Activated CD4-positive, alpha-beta T cell treated with anti-CD3 and anti-CD28 coated beads, Interleukin-2, amount 50 U/mL, for 1 hour (primary cell): ENCODE data around the gene PQBP1.
"Not testable (repeated sequence)": the region's sequence is repeated elsewhere in the genome, so short reads cannot be mapped to it uniquely, and the experiment has no call there.

ENCODE experiments used
- DNase-seq: peaks from one replicate; pipeline ENCODE4 v3.0.0-alpha.2; 2020

Gene PQBP1

GRCh38 chrX:48897625-48898306, at the start of gene PQBP1, which contains the start of gene TIMM17B:
PQBP1 (plus strand) TSS chrX:48897930; CDS start chrX:48898510, 580 bp downstream.
TIMM17B (minus strand) TSS chrX:48897768; CDS start chrX:48897749, 19 bp downstream.
- DNase-seq: peak; percentile 82

- no peak for DNase-seq
These were observed 48.9 kb upstream of the PQBP1 start for GRCh38 chrX:48848847-48849246.

- no peak for DNase-seq
These were observed 44.9 kb upstream of the PQBP1 start for GRCh38 chrX:48852857-48853256.

GRCh38 chrX:48853494-48853893, 44.2 kb upstream of the PQBP1 start:
- not testable (repeated sequence) for DNase-seq

- DNase-seq: not testable (repeated sequence)
These were observed 43.5 kb upstream of the PQBP1 start for GRCh38 chrX:48854121-48854804.

- DNase-seq: no peak
These were observed 42.8 kb upstream of the PQBP1 start for GRCh38 chrX:48854898-48855297.

GRCh38 chrX:48864210-48864609, 33.5 kb upstream of the PQBP1 start:
- DNase-seq: no peak

GRCh38 chrX:48872017-48872416, 25.7 kb upstream of the PQBP1 start:
- not testable (repeated sequence) for DNase-seq

- not testable (repeated sequence) for DNase-seq
These were observed 20.8 kb upstream of the PQBP1 start for GRCh38 chrX:48876944-48877343.

- DNase-seq: no peak
These were observed 14.0 kb upstream of the PQBP1 start for GRCh38 chrX:48883729-48884128.

- not testable (repeated sequence) for DNase-seq
These were observed 11.1 kb upstream of the PQBP1 start for GRCh38 chrX:48886586-48886985.

GRCh38 chrX:48890296-48890925, 7.3 kb upstream of the PQBP1 start:
- DNase-seq: no peak

- DNase-seq: peak; percentile 7
These were observed 6.8 kb upstream of the PQBP1 start for GRCh38 chrX:48890934-48891401.

- peak; percentile 72 for DNase-seq
These were observed 6.1 kb upstream of the PQBP1 start for GRCh38 chrX:48891402-48892288.

GRCh38 chrX:48892896-48893295, 4.8 kb upstream of the PQBP1 start:
- no peak for DNase-seq

- DNase-seq: no peak
These were observed 4.0 kb upstream of the PQBP1 start for GRCh38 chrX:48893556-48894348.

GRCh38 chrX:48894891-48895290, 2.8 kb upstream of the PQBP1 start:
- no peak for DNase-seq

- DNase-seq: no peak
These were observed 1.1 kb upstream of the PQBP1 start for GRCh38 chrX:48896611-48897011.

GRCh38 chrX:48897157-48897624, 539 bp upstream of the PQBP1 start:
- peak; percentile 59 for DNase-seq

- DNase-seq: no peak
These were observed 1.3 kb downstream of the PQBP1 start for GRCh38 chrX:48899078-48899410.

- DNase-seq: no peak
These were observed 3.3 kb downstream of the PQBP1 start for GRCh38 chrX:48901069-48901468.

- DNase-seq: no peak
These were observed 4.4 kb downstream of the PQBP1 start for GRCh38 chrX:48902135-48902534.
